Neuronal stem cell (in vitro differentiated cells): Measurements from ENCODE around the gene PABPC1L2A.
"Not testable (repeated sequence)": the region's sequence is repeated elsewhere in the genome, so short reads cannot be mapped to it uniquely, and the experiment has no call there.

Experiments
- DNase-seq: peaks from one replicate; pipeline ENCODE4 v3.0.0-alpha.2; 2013; ENCODE audit warnings: low spot score
- H2AFZ ChIP-seq: one replicate; pipeline ENCODE4 v1.6.1; 2013; ENCODE audit warnings: mild to moderate bottlenecking, low read length, inconsistent platforms
- H2AK5ac ChIP-seq: 2 replicates; pipeline ENCODE4 v1.6.1; 2013; ENCODE audit warnings: low read depth, mild to moderate bottlenecking, inconsistent platforms, low read length, moderate library complexity, mixed read lengths
- H2BK120ac ChIP-seq: 2 replicates; pipeline ENCODE4 v1.6.1; 2013; ENCODE audit warnings: low read depth, mild to moderate bottlenecking, inconsistent platforms, low read length, moderate library complexity, mixed read lengths
- H2BK12ac ChIP-seq: one replicate; pipeline ENCODE4 v1.6.1; 2013; ENCODE audit warnings: low read length, inconsistent platforms
- H2BK15ac ChIP-seq: 2 replicates; pipeline ENCODE4 v1.6.1; 2013; ENCODE audit warnings: mild to moderate bottlenecking, low read length, inconsistent platforms, mixed read lengths
- H2BK5ac ChIP-seq: one replicate; pipeline ENCODE4 v1.6.1; 2013; ENCODE audit warnings: inconsistent platforms, mild to moderate bottlenecking, low read length, moderate library complexity
- H3K14ac ChIP-seq: one replicate; pipeline ENCODE4 v1.6.1; 2013; ENCODE audit warnings: low read length, inconsistent platforms
- H3K18ac ChIP-seq: 2 replicates; pipeline ENCODE4 v1.6.1; 2013; ENCODE audit warnings: low read length, inconsistent platforms
- H3K23ac ChIP-seq: 2 replicates; pipeline ENCODE4 v1.6.1; 2013; ENCODE audit warnings: low read depth, mild to moderate bottlenecking, mixed read lengths, low read length, inconsistent platforms; ENCODE audit not compliant: poor library complexity
- H3K27ac ChIP-seq: replicated peaks from 3 replicates; pipeline ENCODE4 v1.5.1; 2013; ENCODE audit warnings: low read length, inconsistent platforms
- H3K27me3 ChIP-seq, 3 experiments: 2 replicates each; pipeline ENCODE4 v1.6.1; 2013; ENCODE audit warnings: low read length in 3 of 3, mild to moderate bottlenecking in 2 of 3, inconsistent platforms in 1 of 3, low read depth in 1 of 3, mixed read lengths in 1 of 3, moderate library complexity in 1 of 3; ENCODE audit not compliant: control insufficient read depth in 3 of 3, insufficient read depth in 3 of 3
- H3K36me3 ChIP-seq, 2 donors: replicated peaks in 1 of 2; 2 replicates each; pipeline ENCODE4 v1.6.1; 2013; ENCODE audit warnings: low read length in 2 of 2; ENCODE audit not compliant: control insufficient read depth in 2 of 2, insufficient read depth in 2 of 2
- H3K4ac ChIP-seq: 2 replicates; pipeline ENCODE4 v1.6.1; 2013; ENCODE audit warnings: inconsistent platforms, mild to moderate bottlenecking, low read length, moderate library complexity
- H3K4me1 ChIP-seq, 2 donors: 1 replicate in 1 of 2; 2 replicates in 1 of 2; pipeline ENCODE4 v1.6.1; 2013; ENCODE audit warnings: low read length in 2 of 2, low read depth in 1 of 2; ENCODE audit not compliant: control insufficient read depth in 2 of 2, insufficient read depth in 1 of 2
- H3K4me2 ChIP-seq: one replicate; pipeline ENCODE4 v1.6.1; 2013; ENCODE audit warnings: mild to moderate bottlenecking, low read length, inconsistent platforms; ENCODE audit not compliant: insufficient read depth, poor library complexity, severe bottlenecking
- H3K4me3 ChIP-seq, 2 donors: 2 replicates each; pipeline ENCODE4 v1.5.1; 2013; ENCODE audit warnings: low read length in 2 of 2, mild to moderate bottlenecking in 2 of 2, inconsistent platforms in 1 of 2, moderate library complexity in 1 of 2
- H3K79me1 ChIP-seq: one replicate; pipeline ENCODE4 v1.6.1; 2013; ENCODE audit warnings: low read depth, mild to moderate bottlenecking, inconsistent platforms, low read length, moderate library complexity
- H3K9ac ChIP-seq: one replicate; pipeline ENCODE4 v1.6.1; 2013; ENCODE audit warnings: mild to moderate bottlenecking, low read depth, low read length, inconsistent platforms; ENCODE audit not compliant: poor library complexity
- H3K9me3 ChIP-seq, 2 donors: replicated peaks in 1 of 2; 2 replicates each; pipeline versions ENCODE3 to v1.6.1; 2013; ENCODE audit warnings: low read length in 2 of 2, mild to moderate bottlenecking in 2 of 2, inconsistent platforms in 1 of 2, low read depth in 1 of 2, mixed read lengths in 1 of 2, moderate library complexity in 1 of 2; ENCODE audit not compliant: control insufficient read depth in 2 of 2, insufficient read depth in 1 of 2
- H4K8ac ChIP-seq: one replicate; pipeline ENCODE4 v1.6.1; 2013; ENCODE audit warnings: low read depth, mild to moderate bottlenecking, inconsistent platforms, low read length, moderate library complexity
- H4K91ac ChIP-seq: one replicate; pipeline ENCODE4 v1.6.1; 2013; ENCODE audit warnings: low read length, low read depth, mild to moderate bottlenecking, inconsistent platforms; ENCODE audit not compliant: poor library complexity
- whole genome bisulfite sequencing, 2 donors: extraction: QIAGEN DNeasy Blood & Tissue Kit; methylation state at CpG; one replicate each; pipeline ENCODE4 v1.1.7; 2013; ENCODE audit warnings: missing lambda C conversion rate in 2 of 2, mixed read lengths in 1 of 2; ENCODE audit not compliant: insufficient read length in 2 of 2, insufficient replicate concordance in 1 of 2; ENCODE audit errors: extremely low coverage in 2 of 2; 5-methylcytosine and 5-hydroxymethylcytosine counted together

Gene PABPC1L2A

DNA sequence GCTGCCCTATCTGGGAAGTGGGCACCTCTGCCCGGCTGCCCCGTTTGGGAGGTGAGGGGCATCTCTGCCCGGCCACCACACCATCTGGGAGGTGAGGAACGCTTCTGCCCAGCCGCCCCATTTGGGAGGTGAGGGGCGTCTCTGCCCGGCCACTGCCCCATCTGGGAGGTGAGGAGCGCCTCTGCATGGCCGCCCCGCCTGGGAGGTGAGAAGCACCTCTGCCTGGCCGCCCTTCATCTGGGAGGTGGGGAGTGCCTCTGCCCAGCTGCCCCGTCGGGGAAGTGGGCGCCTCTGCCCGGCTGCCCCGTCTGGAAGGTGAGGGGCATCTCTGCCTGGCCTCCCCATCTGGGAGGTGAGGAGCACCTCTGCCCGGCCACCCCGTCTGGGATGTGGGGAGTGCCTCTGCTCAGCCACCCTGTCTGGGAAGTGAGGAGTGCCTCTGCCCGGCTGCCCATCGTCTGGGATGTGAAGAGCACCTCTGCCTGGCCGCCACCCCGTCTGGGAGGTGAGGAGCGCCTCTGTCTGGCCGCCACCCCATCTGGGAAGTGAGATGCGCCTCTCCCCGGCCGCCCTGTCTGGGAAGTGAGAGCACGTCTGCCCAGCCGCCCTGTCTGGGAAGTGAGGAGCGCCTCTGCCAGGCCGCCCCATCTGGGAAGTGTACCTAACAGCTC lies 9.8 kb downstream of the PABPC1L2A start:
- WGBS, 2 donors = no CpG with 5 or more reads among the region's 31 CpGs
- Histone ChIP-seq H4K91ac (no peak overlapping the region), H2BK120ac (no peak overlapping the region), H3K4me3 (no peak overlapping the region), H2BK5ac (no peak overlapping the region), H3K9me3 (no peaks in the 10 kb centered on the region), H2AFZ (no peak overlapping the region), H3K79me1 (no peaks in the 10 kb centered on the region), H4K8ac (no peak overlapping the region), H3K14ac (no peak overlapping the region), H2BK15ac (no peak overlapping the region), H2AK5ac (no peak overlapping the region), H2BK12ac (no peak overlapping the region), H3K23ac (no peak overlapping the region), H3K36me3 (no peaks in the 10 kb centered on the region), H3K27me3 (peaks cover 0 to 4% (median 0%) of the 10 kb centered on the region in 3 experiments), H3K4ac (no peak overlapping the region), H3K18ac (no peak overlapping the region), H3K27ac (no peak overlapping the region), H3K9ac (no peak overlapping the region), H3K4me1 (no peaks in the 10 kb centered on the region), H3K4me2 (no peak overlapping the region)
- no peak for DNase-seq

DNA sequence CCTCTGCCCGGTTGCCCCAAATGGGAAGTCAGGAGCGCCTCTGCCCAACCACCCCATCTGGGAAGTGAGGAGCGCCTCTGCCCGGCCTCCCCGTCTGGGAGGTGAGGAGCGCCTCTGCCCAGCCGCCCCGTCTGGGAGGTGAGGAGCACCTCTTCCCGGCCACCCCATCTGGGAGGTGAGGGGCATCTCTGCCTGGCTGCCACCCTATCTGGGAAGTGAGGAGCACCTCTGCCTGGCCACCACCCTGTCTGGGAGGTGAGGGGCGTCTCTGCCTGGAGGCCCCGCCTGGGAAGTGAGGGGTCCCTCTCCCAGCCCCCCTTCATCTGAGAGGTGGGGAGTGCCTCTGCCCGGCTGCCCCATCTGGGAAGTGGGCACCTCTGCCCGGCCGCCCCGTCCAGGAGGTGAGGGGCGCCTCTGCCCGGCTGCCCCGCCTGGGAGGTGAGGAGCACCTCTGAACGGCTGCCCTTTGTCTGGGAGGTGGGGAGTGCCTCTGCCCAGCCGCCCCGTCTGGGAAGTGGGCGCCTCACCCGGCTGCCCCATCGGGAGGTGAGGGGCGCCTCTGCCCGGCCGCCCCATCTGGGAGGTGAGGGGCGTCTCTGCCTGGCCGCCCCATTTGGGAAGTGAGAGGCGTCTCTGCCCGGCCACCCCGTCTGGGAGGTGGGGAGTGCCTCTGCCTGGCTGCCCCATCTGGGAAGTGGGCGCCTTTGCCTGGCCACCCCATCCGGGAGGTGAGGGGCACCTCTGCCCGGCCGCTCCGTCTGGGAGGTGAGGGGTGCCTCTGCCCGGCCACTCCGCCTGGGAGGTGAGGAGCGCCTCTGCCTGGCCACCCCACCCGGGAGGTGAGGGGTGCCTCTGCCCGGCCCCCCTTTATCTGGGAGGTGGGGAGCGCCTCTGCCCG lies 10.6 kb downstream of the PABPC1L2A start:
- no peak for DNase-seq
- Histone ChIP-seq H3K27me3 (peaks cover 0 to 3% (median 0%) of the 10 kb centered on the region in 3 experiments), H4K91ac (no peak overlapping the region), H3K36me3 (no peaks in the 10 kb centered on the region), H3K23ac (no peak overlapping the region), H3K9me3 (no peaks in the 10 kb centered on the region), H3K4ac (no peak overlapping the region), H2AFZ (no peak overlapping the region), H2BK12ac (no peak overlapping the region), H2BK5ac (no peak overlapping the region), H3K4me2 (no peak overlapping the region), H3K4me1 (no peaks in the 10 kb centered on the region), H3K9ac (no peak overlapping the region), H3K27ac (no peak overlapping the region), H3K79me1 (no peaks in the 10 kb centered on the region), H2BK120ac (no peak overlapping the region), H4K8ac (no peak overlapping the region), H2BK15ac (no peak overlapping the region), H3K4me3 (no peak overlapping the region), H2AK5ac (no peak overlapping the region), H3K14ac (no peak overlapping the region), H3K18ac (no peak overlapping the region)
- WGBS, 2 donors = no CpG with 5 or more reads among the region's 44 CpGs

DNA sequence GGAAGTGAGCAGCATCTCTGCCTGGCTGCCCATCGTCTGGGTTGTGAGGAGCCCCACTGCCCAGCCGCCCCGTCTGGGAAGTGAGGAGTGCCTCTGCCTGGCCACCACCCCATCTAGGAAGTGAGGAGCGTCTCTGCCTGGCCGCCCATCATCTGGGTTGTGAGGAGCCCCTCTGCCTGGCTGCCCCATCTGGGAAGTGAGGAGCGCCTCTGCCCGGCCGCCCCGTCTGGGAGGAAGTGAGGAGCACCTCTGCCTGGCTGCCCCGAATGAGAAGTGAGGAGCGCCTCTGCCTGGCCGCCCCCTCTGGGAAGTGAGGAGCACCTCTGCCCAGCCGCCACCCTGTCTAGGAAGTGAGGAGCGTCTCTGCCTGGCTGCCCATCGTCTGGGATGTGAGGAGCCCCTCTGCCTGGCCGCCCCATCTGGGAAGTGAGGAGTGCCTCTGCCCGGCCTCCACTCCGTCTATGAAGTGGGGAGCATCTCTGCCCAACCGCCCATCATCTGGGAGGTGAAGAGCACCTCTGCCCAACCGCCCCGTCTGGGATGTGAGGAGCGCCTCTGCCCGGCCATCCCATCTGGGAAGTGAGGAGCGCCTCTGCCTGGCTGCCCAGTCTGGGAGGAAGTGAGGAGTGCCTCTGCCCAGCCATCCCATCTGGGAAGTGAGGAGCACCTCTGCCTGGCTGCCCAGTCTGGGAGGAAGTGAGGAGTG lies 11.4 kb downstream of the PABPC1L2A start:
- not testable (repeated sequence) for H3K4me3 ChIP-seq, H3K4ac ChIP-seq, H2BK120ac ChIP-seq, H3K79me1 ChIP-seq, H3K18ac ChIP-seq, H2BK15ac ChIP-seq, H3K23ac ChIP-seq, H2BK12ac ChIP-seq, H4K8ac ChIP-seq, H3K4me2 ChIP-seq, H4K91ac ChIP-seq, H3K9me3 ChIP-seq, H3K4me1 ChIP-seq, H3K36me3 ChIP-seq, H3K9ac ChIP-seq, H2AFZ ChIP-seq, H2BK5ac ChIP-seq, H3K27ac ChIP-seq, DNase-seq, H2AK5ac ChIP-seq, H3K27me3 ChIP-seq, H3K14ac ChIP-seq
- no CpG with 5 or more reads among the region's 24 CpGs for WGBS, 2 donors

DNA sequence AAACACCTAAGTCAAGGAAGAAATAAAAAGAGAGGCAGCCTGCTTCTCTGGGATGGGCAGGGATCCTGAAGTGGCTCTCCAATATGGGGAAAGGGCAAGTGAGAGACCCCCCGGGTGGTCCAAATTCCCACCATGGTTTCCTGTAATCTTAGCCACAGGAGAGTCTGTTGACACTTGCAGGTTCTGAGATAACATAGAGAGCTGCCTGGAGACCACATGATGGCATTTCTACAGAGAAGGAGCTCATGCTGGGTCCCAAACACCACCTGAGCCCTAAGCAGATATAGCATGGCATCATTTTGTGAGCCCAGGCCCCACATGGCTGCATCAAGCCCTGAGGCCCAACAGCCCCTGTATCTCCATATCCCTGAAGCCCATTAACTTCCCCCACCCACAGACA lies 50.4 kb downstream of the PABPC1L2A start:
- H4K8ac ChIP-seq = no peak overlapping the region
- no peaks in the 10 kb centered on the region for H3K9me3 ChIP-seq
- WGBS, 2 donors = no CpG with 5 or more reads among the region's 1 CpG
- H3K79me1 ChIP-seq = no peaks in the 10 kb centered on the region
- no peak overlapping the region for H2BK12ac ChIP-seq
- no peak overlapping the region for H4K91ac ChIP-seq
- H3K4me3 ChIP-seq = no peak overlapping the region
- no peak overlapping the region for H3K18ac ChIP-seq
- H3K27me3 ChIP-seq = no peaks in the 10 kb centered on the region
- no peak overlapping the region for H3K4me2 ChIP-seq
- no peak overlapping the region for H2BK120ac ChIP-seq
- H3K27ac ChIP-seq = no peak overlapping the region
- H2AFZ ChIP-seq = no peak overlapping the region
- H3K36me3 ChIP-seq = no peaks in the 10 kb centered on the region
- no peak overlapping the region for H2BK5ac ChIP-seq
- DNase-seq = no peak
- H3K4me1 ChIP-seq = no peaks in the 10 kb centered on the region
- no peak overlapping the region for H3K14ac ChIP-seq
- no peak overlapping the region for H2BK15ac ChIP-seq
- no peak overlapping the region for H2AK5ac ChIP-seq
- H3K23ac ChIP-seq = no peak overlapping the region
- H3K4ac ChIP-seq = no peak overlapping the region
- no peak overlapping the region for H3K9ac ChIP-seq
